Fibroblast of peridontal ligament (primary cell): Measurements from ENCODE around the gene WDR81.

Experiments
- DNase-seq: peaks from one replicate; pipeline ENCODE4 v3.0.0-alpha.2; 2010; ENCODE audit errors: extremely low read depth

WDR81 gene

GRCh38 chr17:1779571-1780131, 55.1 kb downstream of the WDR81 start:
- peak; percentile 99 for DNase-seq

GRCh38 chr17:1782171-1782567, 57.7 kb downstream of the WDR81 start:
- DNase-seq, result no peak

GRCh38 chr17:1783271-1783670, 58.8 kb downstream of the WDR81 start:
- peak; percentile 20 for DNase-seq

- DNase-seq, result peak; percentile 97
Measured at GRCh38 chr17:1783834-1784611, 59.5 kb downstream of the WDR81 start.

GRCh38 chr17:1785930-1786329, 61.4 kb downstream of the WDR81 start:
- no peak for DNase-seq

- DNase-seq, result no peak
Measured at GRCh38 chr17:1786708-1787107, 62.2 kb downstream of the WDR81 start.

GRCh38 chr17:1787301-1787902, 62.9 kb downstream of the WDR81 start:
- DNase-seq, result peak; percentile 92
